Choroid plexus epithelial cell (primary cell): ENCODE results near the gene CBX5.

Source experiments
- DNase-seq: peaks from one replicate; pipeline ENCODE4 v3.0.0-alpha.2; 2010; ENCODE audit warnings: low read depth
- H3K4me3 ChIP-seq: 2 replicates; pipeline ENCODE4 v1.5.1; 2011; ENCODE audit warnings: low read depth, mild to moderate bottlenecking, control low read depth, low read length, moderate library complexity
- CTCF ChIP-seq: conservative IDR thresholded peaks from 2 replicates; pipeline ENCODE4 v1.5.1; 2011; ENCODE audit warnings: low read depth, mild to moderate bottlenecking, control low read depth, inconsistent platforms, low read length, moderate library complexity

The CBX5 gene

GRCh38 chr12:54208591-54208990 lies 71.3 kb downstream of the CBX5 start:
- DNase-seq, result no peak
- TF ChIP-seq CTCF, result no peak
- H3K4me3 ChIP-seq, result no peak overlapping the region

- no peak overlapping the region for H3K4me3 ChIP-seq
- DNase-seq, result peak; percentile 61
- peak; percentile 94 for TF ChIP-seq CTCF
Measured at GRCh38 chr12:54207539-54208294, 72.2 kb downstream of the CBX5 start.

- no peak for TF ChIP-seq CTCF
- no peak overlapping the region for H3K4me3 ChIP-seq
- DNase-seq, result no peak
Measured at GRCh38 chr12:54206791-54207190, 73.1 kb downstream of the CBX5 start.

DNA sequence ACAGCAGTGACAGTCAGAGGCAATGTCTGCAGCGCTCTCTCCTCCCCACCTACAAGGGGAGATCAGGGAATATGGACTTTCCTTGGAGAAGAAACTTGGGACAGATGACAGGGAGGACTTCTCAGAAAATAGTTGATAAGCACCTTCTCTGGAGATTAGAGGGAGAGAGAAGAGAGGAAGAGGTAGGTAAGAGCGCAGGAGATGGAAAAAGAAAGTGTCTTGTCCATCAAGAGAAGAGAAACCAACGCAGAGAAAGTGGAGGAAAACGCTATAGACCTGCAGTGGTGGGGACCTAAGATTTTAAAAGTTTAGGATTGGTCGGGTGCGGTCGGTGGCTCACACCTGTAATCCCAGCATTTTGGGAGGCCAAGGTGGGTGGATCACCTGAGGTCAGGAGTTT lies 75.6 kb downstream of the CBX5 start:
- no peak for TF ChIP-seq CTCF
- H3K4me3 ChIP-seq, result no peak overlapping the region
- DNase-seq, result no peak

GRCh38 chr12:54201001-54201794 lies 78.7 kb downstream of the CBX5 start:
- DNase-seq, result peak; percentile 79
- no peak overlapping the region for H3K4me3 ChIP-seq
- TF ChIP-seq CTCF, result peak; percentile 93

DNA sequence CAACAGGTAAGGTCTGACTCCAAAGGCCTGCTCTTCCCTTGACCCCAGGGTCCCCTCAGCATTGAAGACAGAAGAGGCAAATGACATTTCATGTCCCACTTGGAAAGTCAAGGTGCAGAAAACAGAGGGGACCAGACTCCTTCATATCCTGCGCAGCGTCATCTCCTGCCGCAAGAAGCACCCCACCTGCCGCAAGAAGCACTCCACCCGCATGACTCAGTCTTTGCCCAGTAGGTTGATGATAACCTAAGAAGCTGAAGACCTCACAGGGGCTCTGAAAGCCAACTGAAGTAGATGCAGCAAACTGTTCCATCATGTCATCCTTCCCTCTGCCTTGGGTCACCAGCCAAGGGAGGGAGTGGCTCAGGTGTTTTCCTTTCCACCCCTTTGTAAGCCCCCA lies 79.5 kb downstream of the CBX5 start:
- H3K4me3 ChIP-seq, result no peak overlapping the region
- no peak for DNase-seq
- TF ChIP-seq CTCF, result no peak
